LNCaP clone FGC (cell line): ENCODE data around the gene CCDC39.

Experiments
- DNase-seq: peaks from one replicate; pipeline ENCODE4 v3.0.0-alpha.2; 2011; ENCODE audit warnings: low read depth
- H3K4me3 ChIP-seq: 2 replicates; pipeline ENCODE4 v1.5.1; 2011; ENCODE audit warnings: mild to moderate bottlenecking, low read depth, low read length, control low read depth
- CTCF ChIP-seq: IDR thresholded peaks from 2 replicates; pipeline ENCODE4 v1.5.1; 2012; ENCODE audit warnings: mild to moderate bottlenecking; ENCODE audit not compliant: control insufficient read depth, insufficient read depth; ENCODE audit errors: extremely low read depth

Gene CCDC39

GRCh38 chr3:180564676-180565075 lies 114.6 kb downstream of the CCDC39 start:
- no peak overlapping the region for H3K4me3 ChIP-seq
- no peak for DNase-seq
- TF ChIP-seq CTCF, result no peak
